ENCODE measurements around the gene ZNF565. TPM values are rescaled to one million over a fixed set of nuclear protein-coding genes. Genes with fewer than 3 reads are reported as not detected.

The ZNF565 gene
- total RNA-seq, 4 donors from 2014 or later, result 1.4 to 4.5 (median 3.7) TPM

DNA sequence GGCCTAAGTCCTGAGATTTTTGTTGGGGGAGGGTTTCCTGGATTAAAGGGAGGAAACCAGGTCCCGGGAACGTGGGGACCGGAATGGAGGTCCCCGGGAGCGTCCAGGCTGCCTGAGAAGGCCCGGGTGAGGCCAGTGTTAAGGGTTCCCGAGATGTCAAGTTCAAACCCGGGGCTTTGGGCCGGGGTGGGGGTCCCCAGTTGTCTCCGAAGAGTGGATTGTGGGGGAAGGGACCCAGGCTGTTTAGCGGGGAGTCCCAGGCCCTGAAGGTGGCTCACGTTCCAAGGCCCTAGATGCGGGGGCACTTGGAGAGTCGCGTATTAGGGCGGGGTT lies 62.5 kb downstream of the ZNF565 start:
- peak overlapping the region; percentile 38 for H3K4me3 ChIP-seq (ENCODE audit: low read depth, poor library complexity, severe bottlenecking)
- intact Hi-C loops (cut with DNase I; ENCODE audit: low total_unique reads), result no loop called here
- TF ChIP-seq, protein P1, sequence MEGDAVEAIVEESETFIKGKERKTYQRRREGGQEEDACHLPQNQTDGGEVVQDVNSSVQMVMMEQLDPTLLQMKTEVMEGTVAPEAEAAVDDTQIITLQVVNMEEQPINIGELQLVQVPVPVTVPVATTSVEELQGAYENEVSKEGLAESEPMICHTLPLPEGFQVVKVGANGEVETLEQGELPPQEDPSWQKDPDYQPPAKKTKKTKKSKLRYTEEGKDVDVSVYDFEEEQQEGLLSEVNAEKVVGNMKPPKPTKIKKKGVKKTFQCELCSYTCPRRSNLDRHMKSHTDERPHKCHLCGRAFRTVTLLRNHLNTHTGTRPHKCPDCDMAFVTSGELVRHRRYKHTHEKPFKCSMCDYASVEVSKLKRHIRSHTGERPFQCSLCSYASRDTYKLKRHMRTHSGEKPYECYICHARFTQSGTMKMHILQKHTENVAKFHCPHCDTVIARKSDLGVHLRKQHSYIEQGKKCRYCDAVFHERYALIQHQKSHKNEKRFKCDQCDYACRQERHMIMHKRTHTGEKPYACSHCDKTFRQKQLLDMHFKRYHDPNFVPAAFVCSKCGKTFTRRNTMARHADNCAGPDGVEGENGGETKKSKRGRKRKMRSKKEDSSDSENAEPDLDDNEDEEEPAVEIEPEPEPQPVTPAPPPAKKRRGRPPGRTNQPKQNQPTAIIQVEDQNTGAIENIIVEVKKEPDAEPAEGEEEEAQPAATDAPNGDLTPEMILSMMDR (IDR thresholded peaks at IDR 0.05), result no peak
- no peak for TF ChIP-seq POLR2A (IDR thresholded peaks at IDR 0.05)
- DNase-seq (ENCODE audit: low spot score in 2 of 2), result peak in 1 of 2 donors; percentile 88
- 27 to 34% methylated on average over 12 to 16 of the region's 16 CpGs for WGBS, 2 donors

DNA sequence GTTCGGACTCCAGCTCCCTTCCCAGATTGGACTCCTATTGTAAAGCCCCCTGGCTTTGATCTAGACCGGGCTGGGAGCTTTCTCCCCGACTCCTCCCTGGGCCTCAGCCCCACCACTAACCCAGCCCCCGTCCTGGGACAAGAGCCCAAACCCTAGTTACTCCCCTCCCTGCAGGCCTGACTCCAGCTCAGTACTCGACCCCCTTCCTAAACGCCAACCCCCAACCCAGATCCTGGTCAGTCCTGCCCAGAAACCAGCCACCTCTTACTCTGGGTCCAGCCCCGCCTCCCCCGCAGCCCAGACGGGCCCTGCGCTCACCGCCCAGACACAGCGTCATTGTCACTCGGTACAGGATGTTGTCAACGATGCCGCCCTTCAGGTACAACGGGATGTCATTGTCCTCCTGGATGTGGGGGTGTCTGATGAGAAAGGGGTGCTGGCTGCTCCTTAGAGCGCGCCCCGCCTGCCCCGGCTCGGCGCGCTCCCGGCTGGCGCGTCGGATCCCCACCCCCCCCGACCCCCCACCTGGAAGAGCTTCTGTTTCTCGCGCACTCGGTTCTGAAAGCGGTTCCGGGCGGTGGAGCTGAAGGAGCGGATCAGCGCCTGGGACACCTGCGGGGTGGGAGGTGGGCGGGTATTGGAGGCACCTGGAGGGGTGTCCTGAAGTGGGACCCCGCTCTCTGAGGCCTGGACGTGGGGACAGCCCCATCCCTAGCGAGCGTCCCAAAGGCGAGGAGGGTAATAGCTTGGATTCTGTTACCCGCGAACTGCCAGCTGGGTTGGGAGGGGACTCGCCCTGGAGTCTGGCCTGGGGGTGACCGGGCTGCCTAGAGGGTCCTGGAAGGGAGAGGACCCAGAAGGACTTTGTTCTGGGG lies 63.1 kb downstream of the ZNF565 start:
- intact Hi-C loops (cut with DNase I; ENCODE audit: low total_unique reads), result no loop called here
- peak; percentile 54 to 95 for DNase-seq (ENCODE audit: low spot score in 2 of 2)
- no peak for TF ChIP-seq POLR2A (IDR thresholded peaks at IDR 0.05)
- TF ChIP-seq, protein P1 (IDR thresholded peaks at IDR 0.05), result no peak
- H3K4me3 ChIP-seq (ENCODE audit: low read depth, poor library complexity, severe bottlenecking), result peak overlapping the region; percentile 38
- 44 to 54% methylated on average over 27 to 35 of the region's 47 CpGs for WGBS, 2 donors

DNA sequence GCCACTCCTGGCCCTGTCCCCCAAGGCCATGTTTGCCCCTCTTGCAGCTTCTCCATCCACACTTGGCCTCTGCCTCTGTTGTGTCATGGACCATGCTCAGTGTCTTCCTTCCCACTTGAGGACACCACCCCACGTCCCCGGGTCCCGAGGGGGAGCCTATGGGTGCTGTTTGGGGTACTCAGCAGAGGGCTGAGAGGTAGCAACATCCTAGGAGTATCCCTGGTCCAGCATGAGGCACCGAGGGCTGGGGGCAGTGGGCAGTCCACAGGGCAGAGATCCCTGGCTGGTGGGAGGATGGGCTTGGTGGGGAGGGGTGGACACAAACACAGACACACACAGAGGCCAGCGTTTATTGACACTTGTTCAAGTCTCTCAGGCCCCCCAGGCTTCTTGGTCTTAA lies 63.9 kb downstream of the ZNF565 start:
- intact Hi-C loops (cut with DNase I; ENCODE audit: low total_unique reads), result no loop called here
- no peak overlapping the region for H3K4me3 ChIP-seq (ENCODE audit: low read depth, poor library complexity, severe bottlenecking)

DNA sequence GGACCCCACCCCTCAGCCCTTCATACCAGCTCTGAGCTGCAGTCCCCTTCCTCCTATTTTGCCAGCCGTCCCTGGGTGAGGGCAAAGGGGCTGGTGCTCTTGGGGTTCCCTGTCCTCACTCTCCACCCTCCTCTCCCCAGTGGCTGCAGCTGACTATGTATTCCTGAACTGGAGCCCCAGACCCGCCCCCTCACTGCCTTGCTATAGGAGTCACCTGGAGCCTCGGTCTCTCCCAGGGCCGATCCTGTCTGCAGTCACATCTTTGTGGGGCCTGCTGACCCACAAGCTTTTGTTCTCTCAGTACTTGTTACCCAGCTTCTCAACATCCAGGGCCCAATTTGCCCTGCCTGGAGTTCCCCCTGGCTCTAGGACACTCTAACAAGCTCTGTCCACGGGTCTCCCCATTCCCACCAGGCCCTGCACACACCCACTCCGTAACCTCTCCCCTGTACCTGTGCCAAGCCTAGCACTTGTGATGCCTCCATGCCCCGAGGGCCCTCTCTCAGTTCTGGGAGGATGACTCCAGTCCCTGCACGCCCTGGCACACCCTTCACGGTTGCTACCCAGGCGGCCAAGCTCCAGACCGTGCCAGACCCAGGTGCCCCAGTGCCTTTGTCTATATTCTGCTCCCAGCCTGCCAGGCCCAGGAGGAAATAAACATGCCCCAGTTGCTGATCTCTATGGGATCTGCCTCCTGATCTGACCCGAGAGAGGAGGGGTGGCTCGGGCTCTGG lies 64.6 kb downstream of the ZNF565 start:
- TF ChIP-seq, protein P1 (IDR thresholded peaks at IDR 0.05), result no peak
- no peak for TF ChIP-seq POLR2A (IDR thresholded peaks at IDR 0.05)
- no peak overlapping the region for H3K4me3 ChIP-seq (ENCODE audit: low read depth, poor library complexity, severe bottlenecking)
- intact Hi-C loops (cut with DNase I; ENCODE audit: low total_unique reads), result no loop called here
- WGBS, 2 donors, result 40 to 41% methylated on average over 12 to 13 of the region's 13 CpGs
- DNase-seq (ENCODE audit: low spot score in 2 of 2), result peak; percentile 76 to 94

More for the DNA sequence above, 63.9 kb downstream of the ZNF565 start:
- 57 to 71% methylated on average over 5 of the region's 5 CpGs for WGBS, 2 donors
- DNase-seq (ENCODE audit: low spot score in 2 of 2), result peak in 1 of 2 donors; percentile 87
- no peak for TF ChIP-seq POLR2A (IDR thresholded peaks at IDR 0.05)
- TF ChIP-seq, protein P1 (IDR thresholded peaks at IDR 0.05), result no peak

DNA sequence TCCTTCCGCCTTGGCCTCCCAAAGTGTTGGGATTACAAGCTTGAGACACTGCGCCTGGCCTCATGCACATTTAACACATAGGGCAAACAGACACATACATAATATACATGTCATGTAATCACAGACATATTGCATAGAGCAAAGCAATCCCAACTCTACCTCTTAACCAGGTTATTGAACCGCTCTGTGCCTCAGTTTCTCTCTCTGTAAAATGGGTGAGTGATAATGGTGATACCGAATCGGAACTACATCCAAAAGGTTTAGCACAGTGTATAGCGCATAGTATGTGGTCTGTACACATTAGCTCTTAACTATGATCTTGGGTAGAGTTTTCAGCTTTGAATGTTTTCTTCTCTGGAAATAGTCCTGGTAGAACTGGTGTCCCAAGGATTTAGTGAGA lies 69.8 kb downstream of the ZNF565 start:
- no peak overlapping the region for H3K4me3 ChIP-seq (ENCODE audit: low read depth, poor library complexity, severe bottlenecking)
- no peak for DNase-seq (ENCODE audit: low spot score in 2 of 2)
- no peak for TF ChIP-seq POLR2A (IDR thresholded peaks at IDR 0.05)
- TF ChIP-seq, protein P1 (IDR thresholded peaks at IDR 0.05), result no peak
- WGBS, 2 donors, result 95 to 99% methylated on average over 6 of the region's 6 CpGs
- intact Hi-C loops (cut with DNase I; ENCODE audit: low total_unique reads), result no loop called here
